ENCODE measurements around the gene BAK1. TPM values are rescaled to one million over a fixed set of nuclear protein-coding genes. Genes with fewer than 3 reads are reported as not detected.

BAK1 gene
- total RNA-seq (25.4 and 27.5 TPM in 2 replicates), polyA plus RNA-seq (37.1 and 39.8 TPM in 2 replicates), polyA minus RNA-seq (32.9 and 34.5 TPM in 2 replicates), Bru-seq, nascent RNA (percentile 62 among the genes with signal in this experiment), BruChase-seq, experiment 1, labeled RNA remaining after a 6-hour chase (percentile 76 among the genes with signal in this experiment), BruChase-seq, experiment 2, labeled RNA remaining after a 2-hour chase (percentile 76 among the genes with signal in this experiment)
- 24.6 and 27.6 TPM in 2 replicates for polyA plus RNA-seq (2011; cell fraction: cytosol; rRNA removed)
- polyA plus RNA-seq (2011; cell fraction: nucleus; rRNA removed) = 15.3 and 17.0 TPM in 2 replicates
- polyA plus RNA-seq (2012) = 29.1 and 30.7 TPM in 2 replicates
- polyA minus RNA-seq (2011; cell fraction: cytosol; rRNA and poly(A)+ RNA removed) = 19.3 TPM
- 6.8 and 7.2 TPM in 2 replicates for polyA minus RNA-seq (2011; cell fraction: nucleus; rRNA and poly(A)+ RNA removed)
- long read RNA-seq, transcript BAK1-202 (6 exons, 2,136 nt) = major isoform, 49 of 72 reads
- long read RNA-seq, partial matches to known transcripts = 2 of 72 reads
- long read RNA-seq, other reads (novel, unspliced or antisense) = 21 of 72 reads

- H3K36me3 ChIP-seq (ENCODE audit: control insufficient read depth in 2 of 2, extremely low read depth in 1 of 2, insufficient read depth in 2 of 2, low read length in 2 of 2) = peaks cover 2 to 13% of the 10 kb centered on the region in 2 experiments
- H3K9ac ChIP-seq (replicated peaks; ENCODE audit: extremely low read depth, insufficient read depth, low read length) = peak within 1 kb of the TSS; percentile 93
- peak within 1 kb of the TSS; percentile 60 for H3K4me2 ChIP-seq (ENCODE audit: insufficient read depth, low read length)
- H3K79me2 ChIP-seq (ENCODE audit: control insufficient read depth, insufficient read depth, low read length) = peaks cover 31% of the 10 kb centered on the region
- TSS peak; percentile 56 for BruUV-seq (replicated peaks)
- H3K27me3 ChIP-seq (ENCODE audit: control insufficient read depth in 2 of 2, insufficient read depth in 2 of 2, low read length in 2 of 2) = no peaks in the 10 kb centered on the region
- H3K9me1 ChIP-seq (replicated peaks; ENCODE audit: control insufficient read depth, extremely low read depth, insufficient read depth, low read length) = no peaks in the 10 kb centered on the region
- H2AFZ ChIP-seq (ENCODE audit: low read depth, low read length) = peak within 1 kb of the TSS; percentile 52
- peak within 1 kb of the TSS; percentile 78 to 93 (median 83) for H3K4me3 ChIP-seq (replicated peaks in 1 of 3; ENCODE audit: insufficient read depth in 1 of 3, low read depth in 1 of 3, low read length in 3 of 3)
- DNase-seq (ENCODE audit: low read depth, low spot score) (peak; percentile 91), FAIRE-seq (peak; percentile 92)
- POLR2A ChIA-PET = interaction anchor here (0.7 kb wide), 2 partner anchors 10 to 131 kb away, joined by 3 to 4 read pairs; partner anchors contain the start of gene UQCC2
- H3K4me1 ChIP-seq (ENCODE audit: control insufficient read depth, extremely low read depth, insufficient read depth, low read length) = peaks cover 17% of the 10 kb centered on the region
- no peaks in the 10 kb centered on the region for H4K20me1 ChIP-seq (replicated peaks; ENCODE audit: control insufficient read depth, extremely low read depth, insufficient read depth, low read length)
- CTCF ChIA-PET = interaction anchor here (0.7 to 1.4 kb wide), 10 partner anchors 9 to 583 kb away, joined by 3 to 9 read pairs (median 4); partner anchors contain the start of gene UQCC2
- TF ChIP-seq CTCF (IDR thresholded peaks at IDR 0.05; ENCODE audit: extremely low read depth in 1 of 2, insufficient read depth in 1 of 2, low read depth in 1 of 2, low read length in 2 of 2) (peak; percentile 28 to 63), MYC (IDR thresholded peaks at IDR 0.05; ENCODE audit: low read depth, low read length) (no peak), POLR2A (IDR thresholded peaks at IDR 0.05; ENCODE audit: low read depth, low read length) (peak; percentile 84), POLR2AphosphoS5 (IDR thresholded peaks at IDR 0.05; ENCODE audit: insufficient read depth, low read depth, low read length) (peak; percentile 78)
- TF ChIP-seq, protein P1, sequence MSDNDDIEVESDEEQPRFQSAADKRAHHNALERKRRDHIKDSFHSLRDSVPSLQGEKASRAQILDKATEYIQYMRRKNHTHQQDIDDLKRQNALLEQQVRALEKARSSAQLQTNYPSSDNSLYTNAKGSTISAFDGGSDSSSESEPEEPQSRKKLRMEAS (IDR thresholded peaks at IDR 0.05; ENCODE audit: insufficient read depth, insufficient read length) = no peak
- no peaks in the 10 kb centered on the region for H3K9me3 ChIP-seq (replicated peaks; ENCODE audit: control insufficient read depth, insufficient read depth, low read length)
- H3K27ac ChIP-seq (ENCODE audit: insufficient read depth, low read depth, low read length) = peak within 1 kb of the TSS; percentile 70
- dilution Hi-C loops (cut with MboI; ENCODE audit: extremely low pct_ligation_motif_present, low sequenced_read_pairs) (no loop called here), intact Hi-C loops (cut with micrococcal nuclease) (loop anchor here (2.0 to 10.0 kb wide), 3 partner anchors 128 to 265 kb away; partner anchors contain the start of genes TAPBP, ZBTB22 and ZBTB9)
These were observed at the start of gene BAK1 for GRCh38 chr6:33579828-33580714. Gene BAK1 (minus strand): TSS chr6:33580276. CDS start chr6:33577604, 2,672 bp downstream.
